AG04450 (cell line): ENCODE data around the gene DACT3. TPM values are rescaled to one million over a fixed set of nuclear protein-coding genes. Genes with fewer than 3 reads are reported as not detected.

Experiments
- CTCF ChIA-PET: fragments of 300-600, 350-600 bp; formaldehyde crosslinking; extraction: SDS; loops from one replicate; lab custom pipeline; 2022; ENCODE audit warnings: antibody characterized with exemption, inconsistent platforms; lab: Charles Lee
- POLR2A ChIA-PET: fragments of 350-600 bp; formaldehyde crosslinking; extraction: SDS; loops from one replicate; lab custom pipeline; 2021; ENCODE audit warnings: antibody characterized with exemption, inconsistent platforms; lab: Yijun Ruan, JAX
- DNase-seq: peaks from one replicate; pipeline ENCODE4 v3.0.0-alpha.2; 2011; ENCODE audit warnings: low read depth, low spot score
- H3K27ac ChIP-seq: one replicate; pipeline ENCODE4 v1.5.1; 2012; ENCODE audit warnings: low read depth, low read length, control low read depth
- H3K27me3 ChIP-seq: one replicate; pipeline ENCODE4 v1.6.0; 2012; ENCODE audit warnings: low read length; ENCODE audit not compliant: control insufficient read depth, insufficient read depth
- H3K4me3 ChIP-seq: 2 replicates; pipeline ENCODE4 v1.5.1; 2011; ENCODE audit warnings: mild to moderate bottlenecking, low read depth, low read length, control low read depth
- H3K9me3 ChIP-seq: 2 replicates; pipeline ENCODE4 v1.5.1; 2012; ENCODE audit warnings: low read length; ENCODE audit not compliant: control insufficient read depth, insufficient read depth
- polyA plus RNA-seq: library from polyadenylated mRNA; depleted of rRNA; stranded (reverse); fragments of >200 nt; gene quantifications from 2 replicates; pipeline ENCODE4 v1.2.3, GENCODE V29; 2011
- TF ChIP-seq, protein P1 (sequence below): IDR thresholded peaks from 2 replicates; pipeline ENCODE4 v1.5.1; 2011; ENCODE audit warnings: low read depth, low read length, control low read depth, inconsistent platforms

Gene DACT3
- polyA plus RNA-seq, 1 experiment: 6.1 TPM

- ChIA-PET CTCF (interaction anchor here (0.6 kb wide), 1 partner anchor 112 kb away, joined by 3 read pairs; no protein-coding TSS in a partner anchor), POLR2A (no interaction called here)
- Histone ChIP-seq H3K27me3 (peaks cover 3% of the 10 kb centered on the region), H3K4me3 (no peak overlapping the region), H3K9me3 (peaks cover 17% of the 10 kb centered on the region), H3K27ac (no peak overlapping the region)
- DNase-seq: no peak
- TF ChIP-seq, protein P1, sequence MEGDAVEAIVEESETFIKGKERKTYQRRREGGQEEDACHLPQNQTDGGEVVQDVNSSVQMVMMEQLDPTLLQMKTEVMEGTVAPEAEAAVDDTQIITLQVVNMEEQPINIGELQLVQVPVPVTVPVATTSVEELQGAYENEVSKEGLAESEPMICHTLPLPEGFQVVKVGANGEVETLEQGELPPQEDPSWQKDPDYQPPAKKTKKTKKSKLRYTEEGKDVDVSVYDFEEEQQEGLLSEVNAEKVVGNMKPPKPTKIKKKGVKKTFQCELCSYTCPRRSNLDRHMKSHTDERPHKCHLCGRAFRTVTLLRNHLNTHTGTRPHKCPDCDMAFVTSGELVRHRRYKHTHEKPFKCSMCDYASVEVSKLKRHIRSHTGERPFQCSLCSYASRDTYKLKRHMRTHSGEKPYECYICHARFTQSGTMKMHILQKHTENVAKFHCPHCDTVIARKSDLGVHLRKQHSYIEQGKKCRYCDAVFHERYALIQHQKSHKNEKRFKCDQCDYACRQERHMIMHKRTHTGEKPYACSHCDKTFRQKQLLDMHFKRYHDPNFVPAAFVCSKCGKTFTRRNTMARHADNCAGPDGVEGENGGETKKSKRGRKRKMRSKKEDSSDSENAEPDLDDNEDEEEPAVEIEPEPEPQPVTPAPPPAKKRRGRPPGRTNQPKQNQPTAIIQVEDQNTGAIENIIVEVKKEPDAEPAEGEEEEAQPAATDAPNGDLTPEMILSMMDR: no peak
These were observed 12.7 kb downstream of the DACT3 start for GRCh38 chr19:46648060-46648960.

GRCh38 chr19:46646402-46646801 is 14.6 kb downstream of the DACT3 start:
- H3K27ac ChIP-seq: no peak overlapping the region
- ChIA-PET POLR2A (no interaction called here), CTCF (interaction anchor here (0.6 kb wide), 1 partner anchor 104 kb away, joined by 3 read pairs; no protein-coding TSS in a partner anchor)

GRCh38 chr19:46644720-46645119 is 16.3 kb downstream of the DACT3 start:
- TF ChIP-seq, protein P1: no peak
- H3K4me3 ChIP-seq: no peak overlapping the region
- peaks cover 3% of the 10 kb centered on the region for H3K27me3 ChIP-seq
- CTCF ChIA-PET: no interaction called here
- DNase-seq: no peak
- POLR2A ChIA-PET: no interaction called here
- H3K27ac ChIP-seq: no peak overlapping the region
- H3K9me3 ChIP-seq: peaks cover 17% of the 10 kb centered on the region

More at GRCh38 chr19:46646402-46646801, 14.6 kb downstream of the DACT3 start:
- H3K4me3 ChIP-seq: no peak overlapping the region
- H3K27me3 ChIP-seq: peaks cover 3% of the 10 kb centered on the region
- TF ChIP-seq, protein P1: no peak
- DNase-seq: no peak
- H3K9me3 ChIP-seq: peaks cover 17% of the 10 kb centered on the region

- POLR2A ChIA-PET: interaction anchor here (1.9 kb wide), 1 partner anchor 16 kb away, joined by 4 read pairs; no protein-coding TSS in a partner anchor
- TF ChIP-seq, protein P1: no peak
- CTCF ChIA-PET: interaction anchor here (1.0 to 1.2 kb wide), 2 partner anchors 23 to 24 kb away, joined by 3 read pairs; no protein-coding TSS in a partner anchor
- Histone ChIP-seq H3K9me3 (no peaks in the 10 kb centered on the region), H3K4me3 (no peak overlapping the region), H3K27me3 (peaks cover 2% of the 10 kb centered on the region), H3K27ac (no peak overlapping the region)
- DNase-seq: no peak
These were observed 20.3 kb downstream of the DACT3 start for GRCh38 chr19:46640656-46641055.
